ENCODE results near the gene GPATCH2L. TPM values are rescaled to one million over a fixed set of nuclear protein-coding genes. Genes with fewer than 3 reads are reported as not detected.

The GPATCH2L gene
- total RNA-seq, 2 experiments from 2014 or later = 36.9 to 40.0 TPM

DNA sequence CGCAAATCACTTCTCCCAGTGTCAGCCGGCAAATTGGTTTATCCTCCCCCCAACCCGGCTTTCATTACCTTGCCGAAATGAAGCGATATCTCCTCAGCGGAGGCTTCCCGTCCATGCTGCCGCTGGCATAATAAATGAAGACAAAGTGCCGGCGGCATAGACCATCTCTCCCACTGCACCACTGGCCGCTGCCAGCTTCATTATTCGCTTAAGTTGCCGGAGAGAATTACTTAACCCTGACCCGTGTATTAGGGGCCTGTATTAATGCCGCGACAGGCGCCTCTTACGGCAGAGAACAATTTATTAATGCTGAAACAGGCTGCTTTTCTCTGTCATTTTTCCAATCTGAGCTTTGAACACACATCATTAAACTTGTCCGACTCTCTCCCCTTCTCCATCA is 17.5 kb upstream of the GPATCH2L start:
- CTCF ChIA-PET = no interaction called here
- POLR2A ChIA-PET = no interaction called here

- ChIA-PET CTCF (no interaction called here), POLR2A (no interaction called here)
These were observed 16.0 kb upstream of the GPATCH2L start for GRCh38 chr14:76135722-76136121.

GRCh38 chr14:76136476-76137110 is 15.1 kb upstream of the GPATCH2L start:
- POLR2A ChIA-PET = no interaction called here
- CTCF ChIA-PET = no interaction called here

DNA sequence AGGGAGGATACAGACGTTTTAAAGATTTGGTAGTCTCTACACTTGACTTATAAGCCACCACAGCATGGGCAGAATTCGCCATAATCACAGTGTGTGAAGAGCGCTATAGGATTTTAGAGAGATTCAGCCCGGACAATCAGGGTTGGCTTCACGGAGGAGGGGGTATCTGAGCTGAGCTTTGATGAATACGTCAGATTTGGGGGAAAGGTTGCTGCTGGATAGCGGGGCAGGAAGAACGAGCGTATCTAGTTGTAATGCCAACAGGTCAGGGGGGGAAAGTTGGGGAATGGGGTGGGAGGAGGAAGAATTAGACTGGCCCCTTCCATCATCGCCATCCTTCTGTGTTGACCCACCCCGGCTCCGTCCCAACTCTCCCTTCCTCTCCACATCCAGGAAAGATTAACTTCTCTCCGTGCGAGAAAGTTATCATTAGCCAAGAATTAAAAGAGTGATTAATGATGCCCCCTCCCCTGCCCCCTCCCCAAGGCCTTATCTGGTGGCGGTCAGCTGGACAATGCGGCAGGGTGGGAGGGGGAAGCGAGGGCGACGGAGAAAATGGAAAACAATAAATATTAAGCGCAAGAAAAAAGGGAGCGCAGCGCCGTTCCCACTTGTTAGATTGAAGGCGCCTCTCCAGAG is 13.5 kb upstream of the GPATCH2L start:
- CTCF ChIA-PET = no interaction called here
- POLR2A ChIA-PET = no interaction called here

GRCh38 chr14:76138758-76139723 is 12.7 kb upstream of the GPATCH2L start:
- ChIA-PET CTCF (no interaction called here), POLR2A (no interaction called here)

GRCh38 chr14:76143642-76144041 is 8.1 kb upstream of the GPATCH2L start:
- ChIA-PET CTCF (no interaction called here), POLR2A (no interaction called here)

DNA sequence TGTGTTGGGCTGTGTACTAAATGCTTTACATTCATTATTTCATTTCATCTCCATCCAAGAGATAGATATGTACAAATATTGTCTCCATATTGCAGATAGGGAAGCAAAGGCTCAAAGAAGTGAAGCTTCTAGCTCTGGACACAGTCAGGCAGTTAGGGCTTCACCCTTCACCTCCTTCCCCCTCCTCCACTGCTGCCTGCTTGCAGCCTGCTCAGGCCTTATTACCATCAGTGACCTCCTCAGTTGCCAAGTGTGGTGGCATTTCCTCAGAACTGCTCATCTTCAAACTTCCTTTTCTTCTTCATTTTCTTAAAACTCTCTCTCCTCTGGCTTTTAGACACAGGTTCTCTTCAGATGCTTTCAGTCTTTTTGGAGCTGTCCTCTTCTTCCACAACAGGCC is 4.7 kb upstream of the GPATCH2L start:
- POLR2A ChIA-PET = no interaction called here
- CTCF ChIA-PET = no interaction called here

DNA sequence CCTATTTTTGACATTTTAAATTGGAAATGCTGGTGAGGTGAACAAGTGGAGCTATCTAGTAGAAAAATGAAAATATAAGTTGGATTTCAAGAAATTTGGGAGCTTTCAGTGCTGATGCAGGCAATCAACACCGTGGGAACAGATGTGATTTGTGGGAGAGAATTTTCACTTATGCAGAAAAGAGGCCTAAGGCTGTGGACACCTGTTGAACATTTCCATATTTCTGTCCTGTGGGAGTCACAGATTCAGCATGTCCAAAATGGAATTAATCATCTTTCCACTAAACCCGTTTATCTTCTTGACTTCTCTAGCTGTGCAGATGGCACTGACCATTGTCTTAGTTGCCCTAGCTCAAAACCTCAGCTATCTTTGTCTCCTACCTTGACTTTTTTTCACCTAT is 2.5 kb upstream of the GPATCH2L start:
- CTCF ChIA-PET = no interaction called here
- POLR2A ChIA-PET = no interaction called here

- POLR2A ChIA-PET = no interaction called here
- CTCF ChIA-PET = interaction anchor here (1.1 kb wide), 1 partner anchor 8 kb away, joined by 4 read pairs; no protein-coding TSS in a partner anchor
These were observed 585 bp downstream of the GPATCH2L start for GRCh38 chr14:76152333-76152681.

- ChIA-PET POLR2A (no interaction called here), CTCF (no interaction called here)
These were observed 2.2 kb downstream of the GPATCH2L start for GRCh38 chr14:76153919-76154318.

GRCh38 chr14:76154539-76155126 is 2.9 kb downstream of the GPATCH2L start:
- CTCF ChIA-PET = no interaction called here
- POLR2A ChIA-PET = no interaction called here

GRCh38 chr14:76163668-76164363 is 12.1 kb downstream of the GPATCH2L start:
- ChIA-PET CTCF (no interaction called here), POLR2A (no interaction called here)

GRCh38 chr14:76168531-76168930 is 16.8 kb downstream of the GPATCH2L start:
- ChIA-PET CTCF (no interaction called here), POLR2A (no interaction called here)

GRCh38 chr14:76169776-76170175 is 18.1 kb downstream of the GPATCH2L start:
- ChIA-PET CTCF (no interaction called here), POLR2A (no interaction called here)

DNA sequence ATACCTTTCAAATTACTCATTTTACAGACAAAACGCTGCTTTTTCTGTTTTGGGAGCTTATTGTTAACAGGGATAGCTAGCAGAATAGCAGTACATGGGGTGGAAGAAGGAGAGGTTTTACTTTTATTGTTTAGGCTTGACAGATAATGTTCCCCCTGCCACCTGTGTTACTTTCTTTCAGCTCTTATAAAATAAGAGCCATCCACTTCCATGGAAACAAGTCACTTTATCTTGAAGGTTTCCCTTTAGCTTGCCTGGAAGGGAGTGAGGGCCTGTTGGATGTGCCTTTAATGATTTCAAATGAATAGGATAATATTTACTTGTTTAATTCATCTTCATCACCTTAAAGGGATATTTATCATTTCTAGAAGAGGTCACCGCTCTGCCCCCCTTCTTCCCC is 23.3 kb downstream of the GPATCH2L start:
- ChIA-PET CTCF (interaction anchor here (0.6 to 0.7 kb wide), 3 partner anchors 14 to 516 kb away, joined by 3 to 7 read pairs (median 3); no protein-coding TSS in a partner anchor), POLR2A (interaction anchor here (0.6 kb wide), 1 partner anchor 609 kb away, joined by 3 read pairs; no protein-coding TSS in a partner anchor)

GRCh38 chr14:76175942-76176341 is 24.2 kb downstream of the GPATCH2L start:
- POLR2A ChIA-PET = no interaction called here

GRCh38 chr14:76181546-76181945 is 29.8 kb downstream of the GPATCH2L start:
- ChIA-PET POLR2A (no interaction called here), CTCF (no interaction called here)

More at GRCh38 chr14:76175942-76176341, 24.2 kb downstream of the GPATCH2L start:
- CTCF ChIA-PET = interaction anchor here (0.6 kb wide), 2 partner anchors 13 to 515 kb away, joined by 3 to 7 read pairs; no protein-coding TSS in a partner anchor

DNA sequence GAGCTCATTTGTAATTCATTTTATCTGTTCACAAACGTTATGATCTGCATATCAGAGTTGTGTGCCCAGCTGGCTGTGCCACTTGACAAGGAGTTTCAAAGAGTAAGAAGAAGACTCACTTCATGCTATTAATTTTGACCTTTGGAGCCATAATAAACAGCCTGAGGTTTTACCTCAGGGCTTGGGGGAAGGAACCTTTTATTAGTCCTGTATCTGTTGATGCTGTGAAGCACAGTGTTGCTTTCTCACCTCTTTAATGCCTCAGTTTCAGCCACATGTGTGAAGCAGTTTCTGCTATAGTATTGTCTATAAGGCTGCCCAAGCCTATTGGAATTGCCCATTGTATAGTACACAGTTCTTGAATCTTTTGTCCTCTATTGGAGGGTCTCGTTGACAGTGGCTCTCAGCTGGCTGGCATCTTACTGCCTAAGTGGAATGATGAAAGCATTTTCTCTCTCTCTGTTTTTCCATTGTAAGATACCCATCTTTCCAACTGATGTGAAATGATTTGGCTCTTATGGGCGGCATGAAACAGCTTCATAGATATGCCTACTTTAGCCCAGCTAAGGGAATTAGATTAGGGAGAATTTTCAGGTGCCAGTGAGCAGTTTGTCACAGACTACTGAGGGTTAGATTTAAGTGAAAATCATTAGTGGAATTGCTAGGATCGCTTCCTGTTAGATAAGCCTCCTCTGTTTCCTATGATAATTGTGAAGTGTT is 34.7 kb downstream of the GPATCH2L start:
- ChIA-PET CTCF (interaction anchor here (0.7 kb wide), 1 partner anchor 82 kb away, joined by 3 read pairs; no protein-coding TSS in a partner anchor), POLR2A (no interaction called here)

- CTCF ChIA-PET = interaction anchor here (0.7 kb wide), 2 partner anchors 22 to 499 kb away, joined by 3 to 4 read pairs; no protein-coding TSS in a partner anchor
These were observed 39.6 kb downstream of the GPATCH2L start for GRCh38 chr14:76191297-76191696.

More at GRCh38 chr14:76191297-76191696, 39.6 kb downstream of the GPATCH2L start:
- POLR2A ChIA-PET = no interaction called here

Measured in activated CD8-positive, alpha-beta memory T cell treated with anti-CD3 and anti-CD28 coated beads for 36 hours (primary cell).